Measurements from ENCODE around the gene CAMP.

Gene CAMP, protein sequence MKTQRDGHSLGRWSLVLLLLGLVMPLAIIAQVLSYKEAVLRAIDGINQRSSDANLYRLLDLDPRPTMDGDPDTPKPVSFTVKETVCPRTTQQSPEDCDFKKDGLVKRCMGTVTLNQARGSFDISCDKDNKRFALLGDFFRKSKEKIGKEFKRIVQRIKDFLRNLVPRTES

DNA sequence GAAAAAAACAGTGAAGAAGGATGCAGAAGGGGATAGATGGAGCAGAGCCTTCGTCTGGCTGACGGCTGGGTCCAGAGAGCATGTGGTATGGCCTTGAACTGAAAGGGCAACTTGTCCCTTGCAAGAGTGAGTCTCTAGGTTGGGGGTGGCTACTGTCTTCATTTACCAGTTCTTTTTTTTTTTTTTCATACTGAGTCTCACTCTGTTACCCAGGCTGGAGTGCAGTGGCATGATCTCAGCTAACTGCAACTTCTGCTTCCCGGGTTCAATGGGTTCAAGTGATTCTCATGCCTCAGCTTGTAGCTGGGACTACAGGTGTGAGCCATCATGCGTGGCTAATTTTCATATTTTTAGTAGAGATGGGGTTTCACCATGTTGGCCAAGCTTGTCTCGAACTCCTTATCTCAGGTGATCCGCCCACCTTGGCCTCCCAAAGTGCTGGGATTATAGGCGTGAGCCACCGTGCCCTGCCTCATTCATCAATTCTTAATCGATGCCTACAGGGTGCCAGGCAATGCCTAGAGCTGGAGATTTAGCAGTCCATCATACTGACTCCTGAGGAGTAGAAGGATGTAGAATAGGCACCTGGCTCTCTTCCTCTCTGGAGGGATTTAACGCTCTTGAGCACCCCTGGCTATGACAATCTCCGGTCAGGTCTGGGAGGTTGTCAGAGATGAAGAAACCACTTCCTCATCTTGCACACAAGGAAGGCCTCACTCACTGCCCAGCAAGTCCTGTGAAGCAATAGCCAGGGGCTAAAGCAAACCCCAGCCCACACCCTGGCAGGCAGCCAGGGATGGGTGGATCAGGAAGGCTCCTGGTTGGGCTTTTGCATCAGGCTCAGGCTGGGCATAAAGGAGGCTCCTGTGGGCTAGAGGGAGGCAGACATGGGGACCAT, at the start of gene CAMP:
CAMP (plus strand) TSS at position 880 of the 898 bp plus-strand sequence; CDS start at position 897, 17 bp downstream.
- Histone ChIP-seq H3K27ac (no peak within 1 kb of the TSS), H3K27me3 (peaks cover 0 to 5% of the 10 kb centered on the region in 2 donors), H3K9me3 (no peaks in the 10 kb centered on the region), H3K4me1 (peaks cover 0 to 5% (median 0%) of the 10 kb centered on the region in 4 donors), H3K36me3 (no peaks in the 10 kb centered on the region), H3K4me3 (no peak within 1 kb of the TSS)
- TF ChIP-seq, protein P1, sequence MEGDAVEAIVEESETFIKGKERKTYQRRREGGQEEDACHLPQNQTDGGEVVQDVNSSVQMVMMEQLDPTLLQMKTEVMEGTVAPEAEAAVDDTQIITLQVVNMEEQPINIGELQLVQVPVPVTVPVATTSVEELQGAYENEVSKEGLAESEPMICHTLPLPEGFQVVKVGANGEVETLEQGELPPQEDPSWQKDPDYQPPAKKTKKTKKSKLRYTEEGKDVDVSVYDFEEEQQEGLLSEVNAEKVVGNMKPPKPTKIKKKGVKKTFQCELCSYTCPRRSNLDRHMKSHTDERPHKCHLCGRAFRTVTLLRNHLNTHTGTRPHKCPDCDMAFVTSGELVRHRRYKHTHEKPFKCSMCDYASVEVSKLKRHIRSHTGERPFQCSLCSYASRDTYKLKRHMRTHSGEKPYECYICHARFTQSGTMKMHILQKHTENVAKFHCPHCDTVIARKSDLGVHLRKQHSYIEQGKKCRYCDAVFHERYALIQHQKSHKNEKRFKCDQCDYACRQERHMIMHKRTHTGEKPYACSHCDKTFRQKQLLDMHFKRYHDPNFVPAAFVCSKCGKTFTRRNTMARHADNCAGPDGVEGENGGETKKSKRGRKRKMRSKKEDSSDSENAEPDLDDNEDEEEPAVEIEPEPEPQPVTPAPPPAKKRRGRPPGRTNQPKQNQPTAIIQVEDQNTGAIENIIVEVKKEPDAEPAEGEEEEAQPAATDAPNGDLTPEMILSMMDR (IDR thresholded peaks at IDR 0.05), result no peak
- intact Hi-C loops (cut with DNase I; ENCODE audit: low total_unique reads), result no loop called here
- peak; percentile 76 to 87 for DNase-seq

GRCh38 chr3:48178072-48178471, 45.2 kb upstream of the CAMP start:
- Histone ChIP-seq H3K36me3 (peaks cover 0 to 59% (median 0%) of the 10 kb centered on the region in 3 donors), H3K4me1 (no peaks in the 10 kb centered on the region), H3K9me3 (no peaks in the 10 kb centered on the region), H3K27ac (no peak overlapping the region), H3K4me3 (no peak overlapping the region), H3K27me3 (no peaks in the 10 kb centered on the region)
- DNase-seq, result no peak
- intact Hi-C loops (cut with DNase I; ENCODE audit: low total_unique reads), result no loop called here
- TF ChIP-seq, protein P1 (IDR thresholded peaks at IDR 0.05), result no peak

GRCh38 chr3:48180021-48180420, 43.3 kb upstream of the CAMP start:
- Histone ChIP-seq H3K36me3 (peaks cover 0 to 55% (median 0%) of the 10 kb centered on the region in 3 donors), H3K9me3 (no peaks in the 10 kb centered on the region), H3K27ac (no peak overlapping the region), H3K27me3 (no peaks in the 10 kb centered on the region), H3K4me3 (no peak overlapping the region), H3K4me1 (no peaks in the 10 kb centered on the region)
- intact Hi-C loops (cut with DNase I; ENCODE audit: low total_unique reads), result no loop called here
- TF ChIP-seq, protein P1 (IDR thresholded peaks at IDR 0.05), result no peak
- DNase-seq, result no peak

- H3K27ac ChIP-seq, result no peak overlapping the region
- intact Hi-C loops (cut with DNase I; ENCODE audit: low total_unique reads), result no loop called here
- TF ChIP-seq, protein P1 (IDR thresholded peaks at IDR 0.05), result no peak
- DNase-seq, result no peak
- H3K36me3 ChIP-seq, result peaks cover 0 to 48% (median 0%) of the 10 kb centered on the region in 3 donors
- no peaks in the 10 kb centered on the region for H3K27me3 ChIP-seq
- no peak overlapping the region for H3K4me3 ChIP-seq
- no peaks in the 10 kb centered on the region for H3K9me3 ChIP-seq
- H3K4me1 ChIP-seq, result no peaks in the 10 kb centered on the region
Measured at GRCh38 chr3:48180531-48181253, 42.6 kb upstream of the CAMP start.

DNA sequence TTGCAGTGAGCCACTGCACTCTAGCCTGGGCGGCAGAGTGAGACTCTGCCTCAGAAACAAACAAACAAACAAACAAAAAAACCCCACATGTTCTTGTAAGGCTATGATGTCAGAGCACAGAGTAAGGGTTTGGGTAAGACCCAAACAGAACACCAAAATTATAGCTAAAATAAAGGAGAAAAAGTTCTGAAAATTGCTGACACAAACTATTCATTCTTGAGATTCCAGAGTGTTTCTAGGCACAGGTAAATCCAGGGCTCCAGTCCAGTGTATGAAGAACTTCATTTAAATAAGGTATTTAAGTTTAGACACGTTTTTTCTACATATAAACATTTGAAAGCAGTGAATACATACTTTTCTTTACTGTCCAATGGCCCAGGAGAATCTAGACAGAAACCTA, 39.0 kb upstream of the CAMP start:
- no peak for DNase-seq
- H3K27ac ChIP-seq, result no peak overlapping the region
- H3K27me3 ChIP-seq, result no peaks in the 10 kb centered on the region
- H3K9me3 ChIP-seq, result no peaks in the 10 kb centered on the region
- intact Hi-C loops (cut with DNase I; ENCODE audit: low total_unique reads), result no loop called here
- TF ChIP-seq, protein P1 (IDR thresholded peaks at IDR 0.05), result no peak
- H3K4me1 ChIP-seq, result peaks cover 0 to 12% (median 7%) of the 10 kb centered on the region in 4 donors
- H3K36me3 ChIP-seq, result peaks cover 0 to 30% (median 0%) of the 10 kb centered on the region in 3 donors
- no peak overlapping the region for H3K4me3 ChIP-seq
